ENCODE measurements around the gene ALX1.

Gene ALX1

DNA sequence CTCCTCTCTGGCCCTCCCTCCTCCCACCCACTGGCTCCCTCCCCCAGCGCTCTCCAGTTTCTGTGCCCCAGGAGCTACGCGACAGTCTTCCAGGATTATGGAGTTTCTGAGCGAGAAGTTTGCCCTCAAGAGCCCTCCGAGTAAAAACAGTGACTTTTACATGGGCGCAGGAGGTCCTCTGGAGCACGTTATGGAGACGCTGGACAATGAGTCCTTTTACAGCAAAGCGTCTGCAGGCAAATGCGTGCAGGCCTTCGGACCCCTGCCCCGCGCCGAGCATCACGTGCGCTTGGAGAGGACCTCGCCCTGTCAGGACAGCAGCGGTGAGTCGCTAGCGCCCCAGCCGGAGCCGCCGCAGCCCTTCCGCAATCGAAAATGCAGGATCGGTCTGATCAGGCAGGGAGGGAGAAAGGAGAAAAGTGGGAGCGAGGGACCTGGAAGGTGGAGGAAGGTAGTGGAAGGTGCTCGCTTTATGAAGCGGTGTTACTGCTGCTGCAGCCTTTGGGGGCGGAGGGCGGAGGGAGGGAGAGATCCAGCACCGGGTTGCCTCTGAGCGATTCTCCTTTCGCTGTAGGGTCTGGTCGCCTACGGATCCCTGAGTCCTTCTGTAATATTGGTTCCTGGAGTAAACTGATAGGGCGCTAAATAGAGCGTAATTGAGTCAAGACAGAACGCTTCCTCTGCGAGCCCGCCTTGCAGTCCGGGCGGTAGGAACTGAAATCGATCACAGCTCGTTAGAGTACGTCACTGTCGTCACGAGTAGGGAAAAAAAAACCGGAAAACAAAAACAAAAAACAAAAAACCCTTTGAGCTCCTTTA lies at the start of gene ALX1:
Gene ALX1, plus strand, starts transcription at position 56 of the 819 bp plus-strand sequence. Its CDS starts 42 bp downstream, at position 98.
- Histone ChIP-seq H4K20me1 (ENCODE audit: insufficient read depth, low read length) (no peaks in the 10 kb centered on the region), H3K79me2 (ENCODE audit: low read length) (no peaks in the 10 kb centered on the region), H3K4me1 (ENCODE audit: low read length) (no peaks in the 10 kb centered on the region), H3K9me3 (ENCODE audit: insufficient read depth, low read length) (no peaks in the 10 kb centered on the region), H3K4me2 (ENCODE audit: low read length) (no peak within 1 kb of the TSS), H2AFZ (ENCODE audit: low read depth, low read length) (no peak within 1 kb of the TSS), H3K27ac (ENCODE audit: low read length) (no peak within 1 kb of the TSS), H3K9ac (ENCODE audit: low read length) (no peak within 1 kb of the TSS), H3K4me3 (ENCODE audit: low read length) (no peak within 1 kb of the TSS), H3K27me3 (ENCODE audit: low read depth, low read length) (no peaks in the 10 kb centered on the region), H3K36me3 (replicated peaks; ENCODE audit: low read depth, low read length) (no peaks in the 10 kb centered on the region)
- TF ChIP-seq EZH2phosphoT487 (IDR thresholded peaks at IDR 0.05; ENCODE audit: low read depth) (no peak), CTCF (IDR thresholded peaks at IDR 0.05; ENCODE audit: low read depth, low read length) (no peak)

GRCh38 chr12:85237327-85237726 lies 42.7 kb upstream of the ALX1 start:
- H3K27ac ChIP-seq (ENCODE audit: low read length): no peak overlapping the region
- H3K4me2 ChIP-seq (ENCODE audit: low read length): no peak overlapping the region
- no peak for TF ChIP-seq EZH2phosphoT487 (IDR thresholded peaks at IDR 0.05; ENCODE audit: low read depth)
- TF ChIP-seq CTCF (IDR thresholded peaks at IDR 0.05; ENCODE audit: low read depth, low read length): no peak
- no peak overlapping the region for H3K9ac ChIP-seq (ENCODE audit: low read length)
- 0 out of 2 replicates have a peak overlapping the region, but pooled peaks have one; percentile 30 for H2AFZ ChIP-seq (ENCODE audit: low read depth, low read length)
- no peaks in the 10 kb centered on the region for H3K4me1 ChIP-seq (ENCODE audit: low read length)
- no peaks in the 10 kb centered on the region for H3K27me3 ChIP-seq (ENCODE audit: low read depth, low read length)
- H3K4me3 ChIP-seq (ENCODE audit: low read length): no peak overlapping the region
- H4K20me1 ChIP-seq (ENCODE audit: insufficient read depth, low read length): no peaks in the 10 kb centered on the region
- H3K9me3 ChIP-seq (ENCODE audit: insufficient read depth, low read length): peaks cover 7% of the 10 kb centered on the region; the same call in 1 of the 2 replicates
- no peaks in the 10 kb centered on the region for H3K36me3 ChIP-seq (replicated peaks; ENCODE audit: low read depth, low read length)
- no peaks in the 10 kb centered on the region for H3K79me2 ChIP-seq (ENCODE audit: low read length)

DNA sequence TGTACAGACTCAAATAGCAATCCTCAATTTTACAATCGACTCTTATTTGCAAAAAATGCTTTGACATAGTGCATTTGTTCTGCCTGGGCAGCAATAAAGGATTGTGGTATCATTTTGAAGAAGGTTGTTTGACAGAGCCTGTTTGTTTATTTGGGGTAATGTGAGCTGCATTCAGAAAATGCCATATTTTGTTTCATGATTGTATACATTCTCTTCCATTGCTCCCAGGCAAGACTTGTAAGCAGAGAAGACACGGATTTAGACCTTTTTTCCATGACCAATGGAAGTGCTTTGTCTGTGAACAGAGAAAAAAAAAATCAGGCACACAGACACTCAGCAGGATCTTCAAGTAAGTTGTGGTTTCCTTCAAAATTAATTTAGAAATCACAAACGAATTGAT lies 35.5 kb upstream of the ALX1 start:
- no peaks in the 10 kb centered on the region for H4K20me1 ChIP-seq (ENCODE audit: insufficient read depth, low read length)
- no peak overlapping the region for H3K4me2 ChIP-seq (ENCODE audit: low read length)
- no peak overlapping the region for H3K4me3 ChIP-seq (ENCODE audit: low read length)
- H3K79me2 ChIP-seq (ENCODE audit: low read length): no peaks in the 10 kb centered on the region
- no peaks in the 10 kb centered on the region for H3K9me3 ChIP-seq (ENCODE audit: insufficient read depth, low read length)
- no peak overlapping the region for H3K9ac ChIP-seq (ENCODE audit: low read length)
- H3K27me3 ChIP-seq (ENCODE audit: low read depth, low read length): no peaks in the 10 kb centered on the region
- H3K4me1 ChIP-seq (ENCODE audit: low read length): no peaks in the 10 kb centered on the region
- TF ChIP-seq CTCF (IDR thresholded peaks at IDR 0.05; ENCODE audit: low read depth, low read length) (no peak), EZH2phosphoT487 (IDR thresholded peaks at IDR 0.05; ENCODE audit: low read depth) (no peak)
- no peak overlapping the region for H2AFZ ChIP-seq (ENCODE audit: low read depth, low read length)
- H3K36me3 ChIP-seq (replicated peaks; ENCODE audit: low read depth, low read length): no peaks in the 10 kb centered on the region
- no peak overlapping the region for H3K27ac ChIP-seq (ENCODE audit: low read length)

- Histone ChIP-seq H3K9me3 (ENCODE audit: insufficient read depth, low read length) (no peaks in the 10 kb centered on the region), H3K4me3 (ENCODE audit: low read length) (no peak overlapping the region), H2AFZ (ENCODE audit: low read depth, low read length) (no peak overlapping the region), H3K36me3 (replicated peaks; ENCODE audit: low read depth, low read length) (no peaks in the 10 kb centered on the region), H3K4me2 (ENCODE audit: low read length) (no peak overlapping the region), H3K4me1 (ENCODE audit: low read length) (no peaks in the 10 kb centered on the region), H3K27me3 (ENCODE audit: low read depth, low read length) (no peaks in the 10 kb centered on the region), H4K20me1 (ENCODE audit: insufficient read depth, low read length) (no peaks in the 10 kb centered on the region), H3K79me2 (ENCODE audit: low read length) (no peaks in the 10 kb centered on the region), H3K9ac (ENCODE audit: low read length) (no peak overlapping the region), H3K27ac (ENCODE audit: low read length) (no peak overlapping the region)
- TF ChIP-seq CTCF (IDR thresholded peaks at IDR 0.05; ENCODE audit: low read depth, low read length) (no peak), EZH2phosphoT487 (IDR thresholded peaks at IDR 0.05; ENCODE audit: low read depth) (no peak)
These were observed 26.2 kb upstream of the ALX1 start for GRCh38 chr12:85253853-85254252.

Measured in OCI-LY3 (cell line).